ENCODE data around the gene TMEM243. TPM values are rescaled to one million over a fixed set of nuclear protein-coding genes. Genes with fewer than 3 reads are reported as not detected.

The TMEM243 gene
- polyA plus RNA-seq, 2 of the 4 experiments (the other 2 are of a cell fraction): 23.7 to 36.1 TPM

GRCh38 chr7:87199700-87200450 lies 19.7 kb downstream of the TMEM243 start:
- ChIA-PET CTCF (no interaction called here), POLR2A (no interaction called here)

DNA sequence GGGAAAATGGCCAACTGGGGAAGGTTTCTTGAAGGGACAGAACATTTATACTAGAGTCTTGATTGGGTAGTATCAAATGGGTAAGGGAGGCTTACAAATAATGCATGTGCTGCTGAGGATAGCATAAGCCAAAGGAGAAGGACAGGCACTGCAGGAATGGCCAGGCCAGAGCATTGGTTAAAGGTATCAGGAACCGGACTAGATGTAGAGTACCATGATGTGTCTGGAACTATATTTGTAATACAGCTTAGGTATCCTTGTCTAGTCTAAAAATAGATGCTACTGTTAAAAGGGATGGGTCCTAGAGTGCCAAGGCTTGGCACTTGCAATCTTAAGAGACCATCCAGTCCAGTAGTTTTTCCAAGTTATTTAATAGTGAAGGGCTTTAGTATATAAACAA lies 20.3 kb downstream of the TMEM243 start:
- Histone ChIP-seq H3K27ac (no peak overlapping the region), H3K9me3 (peaks cover 4% of the 10 kb centered on the region; the same call in 1 of the 3 replicates), H3K4me2 (no peak overlapping the region), H3K4me1 (no peaks in the 10 kb centered on the region), H3K4me3 (no peak overlapping the region)
- ChIA-PET CTCF (no interaction called here), POLR2A (no interaction called here)
- 96% methylated on average over 1 of the region's 1 CpG for WGBS (ENCODE audit: missing lambda C conversion rate)
- TF ChIP-seq PHF8 (IDR thresholded peaks at IDR 0.05; ENCODE audit: borderline replicate concordance, low read depth) (no peak), ZNF302 (CRISPR knock-in tag; IDR thresholded peaks at IDR 0.05) (no peak), ELK1 (IDR thresholded peaks at IDR 0.05; ENCODE audit: low read depth, low read length) (no peak), MYC (IDR thresholded peaks at IDR 0.05; ENCODE audit: borderline replicate concordance, low read length) (no peak), HES2 (IDR thresholded peaks at IDR 0.05) (no peak), EP300 (IDR thresholded peaks at IDR 0.05) (no peak), FOXS1 (CRISPR knock-in tag; IDR thresholded peaks at IDR 0.05) (no peak), EHMT2 (IDR thresholded peaks at IDR 0.05; ENCODE audit: low read depth) (no peak), EHF (CRISPR knock-in tag; IDR thresholded peaks at IDR 0.05) (no peak), BCL3 (IDR thresholded peaks at IDR 0.05) (no peak), SREBF2 (IDR thresholded peaks at IDR 0.05) (no peak), CHD2 (IDR thresholded peaks at IDR 0.05; ENCODE audit: low read length, partially characterized antibody) (no peak), RFX5 (IDR thresholded peaks at IDR 0.05) (no peak), CHD4 (IDR thresholded peaks at IDR 0.05; ENCODE audit: borderline replicate concordance) (no peak), KDM5A (IDR thresholded peaks at IDR 0.05) (no peak), ZFP36 (IDR thresholded peaks at IDR 0.05; ENCODE audit: borderline replicate concordance, partially characterized antibody) (no peak), ESRRA (IDR thresholded peaks at IDR 0.05; ENCODE audit: borderline replicate concordance, low read length) (no peak), CBX2 (IDR thresholded peaks at IDR 0.05; ENCODE audit: borderline replicate concordance, low read depth) (no peak)
- TF ChIP-seq, protein P1, sequence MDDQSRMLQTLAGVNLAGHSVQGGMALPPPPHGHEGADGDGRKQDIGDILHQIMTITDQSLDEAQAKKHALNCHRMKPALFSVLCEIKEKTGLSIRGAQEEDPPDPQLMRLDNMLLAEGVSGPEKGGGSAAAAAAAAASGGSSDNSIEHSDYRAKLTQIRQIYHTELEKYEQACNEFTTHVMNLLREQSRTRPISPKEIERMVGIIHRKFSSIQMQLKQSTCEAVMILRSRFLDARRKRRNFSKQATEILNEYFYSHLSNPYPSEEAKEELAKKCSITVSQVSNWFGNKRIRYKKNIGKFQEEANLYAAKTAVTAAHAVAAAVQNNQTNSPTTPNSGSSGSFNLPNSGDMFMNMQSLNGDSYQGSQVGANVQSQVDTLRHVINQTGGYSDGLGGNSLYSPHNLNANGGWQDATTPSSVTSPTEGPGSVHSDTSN (IDR thresholded peaks at IDR 0.05): no peak
- FAIRE-seq: no peak
- DNase-seq (ENCODE audit: low read depth in 1 of 2, low spot score in 1 of 2): no peak
- ATAC-seq: no peak

More at GRCh38 chr7:87199700-87200450, 19.7 kb downstream of the TMEM243 start:
- no peak for TF ChIP-seq POLR2A (IDR thresholded peaks at IDR 0.05; ENCODE audit: low read length)
- no peak for TF ChIP-seq RFX5 (IDR thresholded peaks at IDR 0.05)
- TF ChIP-seq, protein P2, sequence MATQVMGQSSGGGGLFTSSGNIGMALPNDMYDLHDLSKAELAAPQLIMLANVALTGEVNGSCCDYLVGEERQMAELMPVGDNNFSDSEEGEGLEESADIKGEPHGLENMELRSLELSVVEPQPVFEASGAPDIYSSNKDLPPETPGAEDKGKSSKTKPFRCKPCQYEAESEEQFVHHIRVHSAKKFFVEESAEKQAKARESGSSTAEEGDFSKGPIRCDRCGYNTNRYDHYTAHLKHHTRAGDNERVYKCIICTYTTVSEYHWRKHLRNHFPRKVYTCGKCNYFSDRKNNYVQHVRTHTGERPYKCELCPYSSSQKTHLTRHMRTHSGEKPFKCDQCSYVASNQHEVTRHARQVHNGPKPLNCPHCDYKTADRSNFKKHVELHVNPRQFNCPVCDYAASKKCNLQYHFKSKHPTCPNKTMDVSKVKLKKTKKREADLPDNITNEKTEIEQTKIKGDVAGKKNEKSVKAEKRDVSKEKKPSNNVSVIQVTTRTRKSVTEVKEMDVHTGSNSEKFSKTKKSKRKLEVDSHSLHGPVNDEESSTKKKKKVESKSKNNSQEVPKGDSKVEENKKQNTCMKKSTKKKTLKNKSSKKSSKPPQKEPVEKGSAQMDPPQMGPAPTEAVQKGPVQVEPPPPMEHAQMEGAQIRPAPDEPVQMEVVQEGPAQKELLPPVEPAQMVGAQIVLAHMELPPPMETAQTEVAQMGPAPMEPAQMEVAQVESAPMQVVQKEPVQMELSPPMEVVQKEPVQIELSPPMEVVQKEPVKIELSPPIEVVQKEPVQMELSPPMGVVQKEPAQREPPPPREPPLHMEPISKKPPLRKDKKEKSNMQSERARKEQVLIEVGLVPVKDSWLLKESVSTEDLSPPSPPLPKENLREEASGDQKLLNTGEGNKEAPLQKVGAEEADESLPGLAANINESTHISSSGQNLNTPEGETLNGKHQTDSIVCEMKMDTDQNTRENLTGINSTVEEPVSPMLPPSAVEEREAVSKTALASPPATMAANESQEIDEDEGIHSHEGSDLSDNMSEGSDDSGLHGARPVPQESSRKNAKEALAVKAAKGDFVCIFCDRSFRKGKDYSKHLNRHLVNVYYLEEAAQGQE (IDR thresholded peaks at IDR 0.05): no peak
- TF ChIP-seq BHLHE40 (IDR thresholded peaks at IDR 0.05; ENCODE audit: low read depth, low read length): no peak
- no peak for TF ChIP-seq FOSB (CRISPR knock-in tag; IDR thresholded peaks at IDR 0.05)
- no peak for TF ChIP-seq GATA3 (IDR thresholded peaks at IDR 0.05; ENCODE audit: borderline replicate concordance)
- TF ChIP-seq ELK1 (IDR thresholded peaks at IDR 0.05; ENCODE audit: low read depth, low read length): no peak
- TF ChIP-seq RAD21 (conservative IDR thresholded peaks at IDR 0.05 in 1 of 2, IDR thresholded peaks at IDR 0.05 in 1 of 2): no peak
- TF ChIP-seq KDM5A (IDR thresholded peaks at IDR 0.05): no peak
- TF ChIP-seq MYC (IDR thresholded peaks at IDR 0.05; ENCODE audit: borderline replicate concordance, low read length): no peak
- no peak for TF ChIP-seq TFCP2L1 (CRISPR knock-in tag; IDR thresholded peaks at IDR 0.05)
- TF ChIP-seq TP53 (CRISPR knock-in tag; IDR thresholded peaks at IDR 0.05): no peak
- TF ChIP-seq CHD4 (IDR thresholded peaks at IDR 0.05; ENCODE audit: borderline replicate concordance): no peak
- no peak for TF ChIP-seq SMC3 (IDR thresholded peaks at IDR 0.05)
- TF ChIP-seq HOXB13 (CRISPR knock-in tag; IDR thresholded peaks at IDR 0.05; ENCODE audit: low read depth): no peak
- 90% methylated on average over 6 of the region's 6 CpGs for WGBS (ENCODE audit: missing lambda C conversion rate)
- ATAC-seq: no peak
- no peaks in the 10 kb centered on the region for H3K4me1 ChIP-seq
- no peak overlapping the region for H3K27ac ChIP-seq
- H3K4me3 ChIP-seq: no peak overlapping the region
- H3K4me2 ChIP-seq: no peak overlapping the region
- FAIRE-seq: no peak
- peaks cover 9% of the 10 kb centered on the region for H3K9me3 ChIP-seq
- DNase-seq (ENCODE audit: low read depth in 1 of 2, low spot score in 1 of 2): no peak

All from A549 (cell line).